ENCODE measurements around the gene EPHA2. TPM values are rescaled to one million over a fixed set of nuclear protein-coding genes. Genes with fewer than 3 reads are reported as not detected.

EPHA2 gene
- total RNA-seq, 2 experiments from 2014 or later, result 0.15 TPM; not detected in 1

- no peak for DNase-seq (ENCODE audit: low spot score)
- Histone ChIP-seq H3K79me2 (ENCODE audit: insufficient read depth, low read depth, low read length) (no peaks in the 10 kb centered on the region), H3K4me3 (ENCODE audit: low read depth, low read length, poor library complexity, severe bottlenecking) (no peak overlapping the region), H4K20me1 (ENCODE audit: insufficient read depth, low read length) (no peaks in the 10 kb centered on the region), H3K4me1 (ENCODE audit: insufficient read depth, low read length, poor library complexity, severe bottlenecking) (peaks cover 6% of the 10 kb centered on the region), H3K9me3 (ENCODE audit: low read length) (no peaks in the 10 kb centered on the region), H3K4me2 (ENCODE audit: low read length) (no peak overlapping the region), H3K36me3 (ENCODE audit: insufficient read depth, low read length) (no peaks in the 10 kb centered on the region), H3K27ac (ENCODE audit: low read depth, low read length, poor library complexity, severe bottlenecking) (no peak overlapping the region), H3K9me2 (ENCODE audit: insufficient read depth, low read length) (no peaks in the 10 kb centered on the region), H2AFZ (ENCODE audit: low read length) (no peak overlapping the region)
- no peak for TF ChIP-seq CTCF (conservative IDR thresholded peaks at IDR 0.05; ENCODE audit: low read length)
- TF ChIP-seq EZH2phosphoT487 (IDR thresholded peaks at IDR 0.05; ENCODE audit: borderline replicate concordance, low read depth, low read length), result no peak
- ChIA-PET POLR2A (no interaction called here), CTCF (ENCODE audit: unreplicated experiment) (no interaction called here)
- intact Hi-C loops (cut with micrococcal nuclease; ENCODE audit: unreplicated experiment), result no loop called here
- no TSS peak for BruUV-seq (replicated peaks)
These were observed 5.8 kb upstream of the EPHA2 start for GRCh38 chr1:16161717-16162116.

- no peaks in the 10 kb centered on the region for H3K36me3 ChIP-seq (ENCODE audit: insufficient read depth, low read length)
- H3K4me3 ChIP-seq (ENCODE audit: low read depth, low read length, poor library complexity, severe bottlenecking), result no peak overlapping the region
- no peak for DNase-seq (ENCODE audit: low spot score)
- H3K9me2 ChIP-seq (ENCODE audit: insufficient read depth, low read length), result no peaks in the 10 kb centered on the region
- no peak for TF ChIP-seq CTCF (conservative IDR thresholded peaks at IDR 0.05; ENCODE audit: low read length)
- no peak for TF ChIP-seq EZH2phosphoT487 (IDR thresholded peaks at IDR 0.05; ENCODE audit: borderline replicate concordance, low read depth, low read length)
- peaks cover 5% of the 10 kb centered on the region for H3K4me1 ChIP-seq (ENCODE audit: insufficient read depth, low read length, poor library complexity, severe bottlenecking)
- no peak overlapping the region for H2AFZ ChIP-seq (ENCODE audit: low read length)
- no peaks in the 10 kb centered on the region for H3K9me3 ChIP-seq (ENCODE audit: low read length)
- H3K79me2 ChIP-seq (ENCODE audit: insufficient read depth, low read depth, low read length), result no peaks in the 10 kb centered on the region
- ChIA-PET POLR2A (interaction anchor here (0.9 kb wide), 1 partner anchor 75 kb away, joined by 3 read pairs; no protein-coding TSS in a partner anchor), CTCF (ENCODE audit: unreplicated experiment) (no interaction called here)
- intact Hi-C loops (cut with micrococcal nuclease; ENCODE audit: unreplicated experiment), result no loop called here
- no TSS peak for BruUV-seq (replicated peaks)
- H3K4me2 ChIP-seq (ENCODE audit: low read length), result no peak overlapping the region
- no peak overlapping the region for H3K27ac ChIP-seq (ENCODE audit: low read depth, low read length, poor library complexity, severe bottlenecking)
- no peaks in the 10 kb centered on the region for H4K20me1 ChIP-seq (ENCODE audit: insufficient read depth, low read length)
These were observed 3.3 kb upstream of the EPHA2 start for GRCh38 chr1:16158993-16159831.

GRCh38 chr1:16158025-16158424 lies 2.2 kb upstream of the EPHA2 start:
- TF ChIP-seq CTCF (conservative IDR thresholded peaks at IDR 0.05; ENCODE audit: low read length) (no peak), EZH2phosphoT487 (IDR thresholded peaks at IDR 0.05; ENCODE audit: borderline replicate concordance, low read depth, low read length) (no peak)
- Histone ChIP-seq H4K20me1 (ENCODE audit: insufficient read depth, low read length) (no peaks in the 10 kb centered on the region), H3K27ac (ENCODE audit: low read depth, low read length, poor library complexity, severe bottlenecking) (no peak overlapping the region), H3K4me2 (ENCODE audit: low read length) (no peak overlapping the region), H3K4me3 (ENCODE audit: low read depth, low read length, poor library complexity, severe bottlenecking) (no peak overlapping the region), H2AFZ (ENCODE audit: low read length) (no peak overlapping the region), H3K9me3 (ENCODE audit: low read length) (no peaks in the 10 kb centered on the region), H3K36me3 (ENCODE audit: insufficient read depth, low read length) (no peaks in the 10 kb centered on the region), H3K4me1 (ENCODE audit: insufficient read depth, low read length, poor library complexity, severe bottlenecking) (peaks cover 14% of the 10 kb centered on the region), H3K79me2 (ENCODE audit: insufficient read depth, low read depth, low read length) (no peaks in the 10 kb centered on the region), H3K9me2 (ENCODE audit: insufficient read depth, low read length) (no peaks in the 10 kb centered on the region)
- ChIA-PET POLR2A (no interaction called here), CTCF (ENCODE audit: unreplicated experiment) (interaction anchor here (0.6 kb wide), 1 partner anchor 302 kb away, joined by 3 read pairs; no protein-coding TSS in a partner anchor)
- intact Hi-C loops (cut with micrococcal nuclease; ENCODE audit: unreplicated experiment), result no loop called here
- BruUV-seq (replicated peaks), result no TSS peak
- DNase-seq (ENCODE audit: low spot score), result no peak

Measured in OCI-LY7 (cell line).